Measurements from ENCODE around the gene ESYT2. TPM values are rescaled to one million over a fixed set of nuclear protein-coding genes. Genes with fewer than 3 reads are reported as not detected.

Gene ESYT2
- total and polyA plus RNA-seq, 2 of the 4 experiments (the other 2 are of a cell fraction): 26.7 to 69.9 TPM

DNA sequence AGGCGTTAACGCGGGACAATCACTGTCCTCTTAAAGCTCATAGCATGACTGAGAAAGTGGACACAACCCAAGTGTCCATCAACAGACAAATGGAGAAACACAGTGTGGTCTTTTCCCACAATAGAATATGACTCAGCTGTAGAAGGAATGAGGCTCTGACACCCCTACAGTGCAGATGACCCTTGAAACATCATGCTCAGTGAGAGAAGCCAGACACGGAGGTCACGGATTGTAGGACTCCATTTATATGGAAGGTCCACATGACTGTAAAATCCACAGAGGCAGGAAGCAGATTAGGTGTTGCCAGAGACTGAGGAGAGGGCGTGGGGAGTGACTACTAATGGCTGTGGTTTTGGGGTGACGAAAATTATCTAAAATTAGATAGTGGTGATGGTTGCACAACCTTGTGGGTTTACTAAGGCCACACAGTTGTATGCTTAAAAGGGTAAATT, 118.6 kb downstream of the ESYT2 start:
- H2AFZ ChIP-seq (replicated peaks; ENCODE audit: low read length, poor library complexity): no peak overlapping the region
- POLR2A ChIA-PET (ENCODE audit: unreplicated experiment): no interaction called here
- H2AK5ac ChIP-seq (ENCODE audit: low read depth, low read length): no peak overlapping the region
- ATAC-seq (ENCODE audit: low read depth) (no peak), DNase-seq (peak; percentile 23)
- BruUV-seq (replicated peaks): no TSS peak
- no peak overlapping the region for H2BK15ac ChIP-seq (ENCODE audit: low read depth, low read length)
- H2BK120ac ChIP-seq (ENCODE audit: low read depth, low read length): no peak overlapping the region
- no peak overlapping the region for H3K56ac ChIP-seq (ENCODE audit: extremely low read depth, insufficient read depth, low read length)
- peaks cover 6% of the 10 kb centered on the region; the same call in 1 of the 2 replicates for H3K9me1 ChIP-seq (ENCODE audit: insufficient read depth, low read length)
- no peak overlapping the region for H2AK9ac ChIP-seq (replicated peaks; ENCODE audit: low read depth, low read length, poor library complexity)
- H4K20me1 ChIP-seq (ENCODE audit: insufficient read depth, low read length): no peaks in the 10 kb centered on the region
- no peak overlapping the region for H4K8ac ChIP-seq (ENCODE audit: low read depth in 2 of 2, low read length in 2 of 2)
- no peak overlapping the region for H3K4me3 ChIP-seq (ENCODE audit: insufficient read depth, low read depth, low read length)
- no peak overlapping the region for H3K23ac ChIP-seq (ENCODE audit: low read depth, low read length)
- H3K9ac ChIP-seq (ENCODE audit: low read depth, low read length): no peak overlapping the region
- CTCF ChIA-PET: no interaction called here
- in situ Hi-C loops (cut with MboI; ENCODE audit: low sequenced_read_pairs): no loop called here
- TF ChIP-seq CEBPB (IDR thresholded peaks at IDR 0.05; ENCODE audit: low read depth, low read length): peak; percentile 65
- TF ChIP-seq BHLHE40 (IDR thresholded peaks at IDR 0.05; ENCODE audit: low read depth, low read length): no peak
- H3K27ac ChIP-seq (ENCODE audit: insufficient read depth, low read length): no peak overlapping the region
- no peaks in the 10 kb centered on the region for H3K36me3 ChIP-seq (ENCODE audit: control insufficient read depth, insufficient read depth, low read length)
- intact Hi-C loops (cut with micrococcal nuclease): no loop called here
- no peak overlapping the region for H4K91ac ChIP-seq (ENCODE audit: insufficient read depth, low read depth, low read length)
- H3K4me1 ChIP-seq (ENCODE audit: control insufficient read depth, insufficient read depth, low read length): peaks cover 5% of the 10 kb centered on the region; the same call in 1 of the 2 replicates
- H3K79me1 ChIP-seq (ENCODE audit: low read depth in 1 of 2, low read length in 2 of 2): peaks cover 0 to 7% of the 10 kb centered on the region in 2 experiments; a peak in 2 of 4 replicates
- H3K4me2 ChIP-seq (ENCODE audit: low read depth, low read length): 0 out of 2 replicates have a peak overlapping the region, but pooled peaks have one; percentile 35
- H3K27me3 ChIP-seq (ENCODE audit: control insufficient read depth, insufficient read depth, low read length): no peaks in the 10 kb centered on the region
- H3K9me3 ChIP-seq (ENCODE audit: control insufficient read depth, insufficient read depth, low read length): no peaks in the 10 kb centered on the region
- no CpG with 5 or more reads among the region's 7 CpGs for WGBS, 2 experiments (ENCODE audit: extremely low coverage in 2 of 2, insufficient read length in 1 of 2)
- H2BK20ac ChIP-seq (ENCODE audit: low read depth, low read length): no peak overlapping the region
- 0 out of 2 replicates have a peak overlapping the region, but pooled peaks have one; percentile 27 for H3K18ac ChIP-seq (ENCODE audit: low read depth, low read length)
- no peak overlapping the region for H3K14ac ChIP-seq (replicated peaks; ENCODE audit: low read depth, low read length)
- dilution Hi-C loops (cut with HindIII; ENCODE audit: low sequenced_read_pairs, unreplicated experiment): no loop called here
- H3K4ac ChIP-seq (ENCODE audit: low read depth, low read length): no peak overlapping the region
- peak overlapping the region; percentile 48; the same call in 1 of the 2 replicates for H4K5ac ChIP-seq (ENCODE audit: low read depth, low read length)
- no peak overlapping the region for H2BK5ac ChIP-seq (ENCODE audit: low read depth, low read length, poor library complexity, severe bottlenecking)
